ENCODE data around the gene CABCOCO1.

DNA sequence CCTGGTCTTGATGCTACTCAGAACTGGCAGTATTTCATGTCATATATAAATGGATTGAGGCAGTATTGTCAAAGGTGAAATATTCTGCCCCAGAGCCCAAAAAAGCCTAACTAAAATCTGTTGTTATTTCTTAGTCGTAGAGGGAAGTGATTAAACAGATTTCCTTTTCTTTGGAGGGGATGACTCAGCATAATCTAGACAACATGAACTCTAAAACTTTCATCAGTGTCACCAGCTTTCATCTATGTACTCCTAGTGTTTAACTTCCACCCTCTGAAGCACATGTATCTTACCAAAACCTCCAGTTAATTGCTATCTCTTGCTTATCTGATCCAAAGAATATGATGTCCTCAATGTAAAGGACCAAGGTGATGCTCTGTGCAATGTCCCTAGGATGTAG, 141.7 kb downstream of the CABCOCO1 start:
- TF ChIP-seq SUZ12 (IDR thresholded peaks at IDR 0.05; ENCODE audit: extremely low read depth, insufficient read depth, insufficient read length), result no peak
- TF ChIP-seq ZNF274 (IDR thresholded peaks at IDR 0.05; ENCODE audit: low read depth, low read length), result no peak
- no peak for TF ChIP-seq YY1 (IDR thresholded peaks at IDR 0.05; ENCODE audit: insufficient read depth, insufficient read length)

Measured in NT2/D1 (cell line).